Brain microvascular endothelial cell (primary cell): ENCODE measurements around the gene NAPB.

Source experiments
- DNase-seq: peaks from one replicate; pipeline ENCODE4 v3.0.0-alpha.2; 2020
- H3K27ac ChIP-seq: fragments of 250-450 bp; sonication (Bioruptor Pico); 2 replicates; pipeline ENCODE4 v1.5.1; 2020; ENCODE audit warnings: mild to moderate bottlenecking, moderate library complexity
- H3K27me3 ChIP-seq: fragments of 250-450 bp; sonication (Bioruptor Pico); replicated peaks from 2 replicates; pipeline ENCODE4 v1.5.1; 2020; ENCODE audit warnings: mild to moderate bottlenecking
- H3K36me3 ChIP-seq: fragments of 250-450 bp; sonication (Bioruptor Pico); replicated peaks from 2 replicates; pipeline ENCODE4 v1.5.1; 2020; ENCODE audit warnings: mild to moderate bottlenecking
- H3K4me3 ChIP-seq: 2 replicates; pipeline ENCODE4 v1.5.1; 2011; ENCODE audit warnings: low read depth, mild to moderate bottlenecking, control low read depth, low read length, moderate library complexity
- CTCF ChIP-seq: IDR thresholded peaks from 2 replicates; pipeline ENCODE4 v1.5.1; 2011; ENCODE audit warnings: low read depth, mild to moderate bottlenecking, moderate library complexity, low read length, control low read depth, inconsistent platforms; ENCODE audit errors: missing control alignments
- in situ Hi-C: cut with HindIII; loops from 2 replicates; pipeline ENCODE4 v1.10.0; 2017; ENCODE audit warnings: low sequenced_read_pairs, low pct_ligation_motif_present

NAPB gene

GRCh38 chr20:23412026-23412425 lies 9.3 kb downstream of the NAPB start:
- DNase-seq = no peak
- Histone ChIP-seq H3K4me3 (no peak overlapping the region), H3K36me3 (no peaks in the 10 kb centered on the region), H3K27me3 (no peaks in the 10 kb centered on the region), H3K27ac (no peak overlapping the region)
- TF ChIP-seq CTCF = no peak
- in situ Hi-C loops = no loop called here

GRCh38 chr20:23410916-23411695 lies 10.2 kb downstream of the NAPB start:
- no peaks in the 10 kb centered on the region for H3K36me3 ChIP-seq
- H3K4me3 ChIP-seq = no peak overlapping the region
- in situ Hi-C loops = no loop called here
- no peak for DNase-seq
- TF ChIP-seq CTCF = no peak
- no peak overlapping the region for H3K27ac ChIP-seq
- no peaks in the 10 kb centered on the region for H3K27me3 ChIP-seq

GRCh38 chr20:23409800-23410199 lies 11.5 kb downstream of the NAPB start:
- Histone ChIP-seq H3K36me3 (no peaks in the 10 kb centered on the region), H3K27me3 (no peaks in the 10 kb centered on the region), H3K4me3 (no peak overlapping the region), H3K27ac (no peak overlapping the region)
- TF ChIP-seq CTCF = no peak
- in situ Hi-C loops = no loop called here
- no peak for DNase-seq

- no peak for TF ChIP-seq CTCF
- H3K27ac ChIP-seq = no peak overlapping the region
- DNase-seq = no peak
- in situ Hi-C loops = no loop called here
- H3K4me3 ChIP-seq = no peak overlapping the region
- no peaks in the 10 kb centered on the region for H3K36me3 ChIP-seq
- no peaks in the 10 kb centered on the region for H3K27me3 ChIP-seq
Measured at GRCh38 chr20:23408957-23409356, 12.3 kb downstream of the NAPB start.

- DNase-seq = no peak
- Histone ChIP-seq H3K4me3 (no peak overlapping the region), H3K27me3 (no peaks in the 10 kb centered on the region), H3K36me3 (no peaks in the 10 kb centered on the region), H3K27ac (no peak overlapping the region)
- TF ChIP-seq CTCF = no peak
- in situ Hi-C loops = no loop called here
Measured at GRCh38 chr20:23407781-23408464, 13.4 kb downstream of the NAPB start.

- Histone ChIP-seq H3K27me3 (no peaks in the 10 kb centered on the region), H3K27ac (no peak overlapping the region), H3K4me3 (no peak overlapping the region), H3K36me3 (no peaks in the 10 kb centered on the region)
- no peak for TF ChIP-seq CTCF
- no peak for DNase-seq
- in situ Hi-C loops = no loop called here
Measured at GRCh38 chr20:23406880-23407279, 14.4 kb downstream of the NAPB start.
